Activated naive CD8-positive, alpha-beta T cell treated with anti-CD3 and anti-CD28 coated beads for 36 hours (primary cell): ENCODE measurements around the gene PAXX. TPM values are rescaled to one million over a fixed set of nuclear protein-coding genes. Genes with fewer than 3 reads are reported as not detected.

Source experiments
- DNase-seq: peaks from one replicate; pipeline ENCODE4 v3.0.0; 2021
- H3K27ac Mint-ChIP-seq: one replicate; pipeline ENCODE4 v1.8.0; 2022; ENCODE audit warnings: mild to moderate bottlenecking, moderate library complexity, mixed read lengths
- H3K27me3 Mint-ChIP-seq: one replicate; pipeline ENCODE4 v1.8.0; 2022; ENCODE audit warnings: mild to moderate bottlenecking, mixed read lengths
- H3K36me3 Mint-ChIP-seq: one replicate; pipeline ENCODE4 v1.8.0; 2021; ENCODE audit warnings: mild to moderate bottlenecking, mixed read lengths
- H3K4me1 Mint-ChIP-seq: one replicate; pipeline ENCODE4 v1.8.0; 2021; ENCODE audit warnings: mixed read lengths
- H3K4me3 Mint-ChIP-seq: one replicate; pipeline ENCODE4 v1.8.0; 2022; ENCODE audit warnings: mild to moderate bottlenecking, moderate library complexity, mixed read lengths
- H3K9me3 Mint-ChIP-seq: one replicate; pipeline ENCODE4 v1.8.0; 2022; ENCODE audit warnings: mixed read lengths
- total RNA-seq, 2 experiments: library from RNA; stranded (reverse); gene quantifications; one replicate each; pipeline ENCODE4 v1.2.3, GENCODE V29; 2021

The PAXX gene
- total RNA-seq, 2 experiments from 2014 or later: 57.2 to 60.1 TPM

GRCh38 chr9:137011156-137011555 lies 18.9 kb downstream of the PAXX start:
- no peaks in the 10 kb centered on the region for H3K36me3 Mint-ChIP-seq
- H3K4me3 Mint-ChIP-seq: no peak overlapping the region
- H3K27me3 Mint-ChIP-seq: no peaks in the 10 kb centered on the region
- peaks cover 4% of the 10 kb centered on the region for H3K4me1 Mint-ChIP-seq
- no peaks in the 10 kb centered on the region for H3K9me3 Mint-ChIP-seq
- no peak for DNase-seq
- H3K27ac Mint-ChIP-seq: no peak overlapping the region

GRCh38 chr9:137011907-137012675 lies 19.9 kb downstream of the PAXX start:
- no peak for DNase-seq

GRCh38 chr9:137012694-137013570 lies 20.7 kb downstream of the PAXX start:
- Mint-ChIP-seq H3K4me1 (no peaks in the 10 kb centered on the region), H3K36me3 (no peaks in the 10 kb centered on the region)
- no peak for DNase-seq

More at GRCh38 chr9:137011907-137012675, 19.9 kb downstream of the PAXX start:
- H3K4me1 Mint-ChIP-seq: no peaks in the 10 kb centered on the region
- no peak overlapping the region for H3K4me3 Mint-ChIP-seq
- no peaks in the 10 kb centered on the region for H3K9me3 Mint-ChIP-seq
- no peak overlapping the region for H3K27ac Mint-ChIP-seq
- H3K27me3 Mint-ChIP-seq: no peaks in the 10 kb centered on the region
- no peaks in the 10 kb centered on the region for H3K36me3 Mint-ChIP-seq

GRCh38 chr9:137013571-137013940 lies 21.3 kb downstream of the PAXX start:
- no peaks in the 10 kb centered on the region for H3K9me3 Mint-ChIP-seq
- DNase-seq: no peak
- H3K4me3 Mint-ChIP-seq: no peak overlapping the region
- H3K4me1 Mint-ChIP-seq: no peaks in the 10 kb centered on the region
- H3K36me3 Mint-ChIP-seq: no peaks in the 10 kb centered on the region
- no peaks in the 10 kb centered on the region for H3K27me3 Mint-ChIP-seq
- H3K27ac Mint-ChIP-seq: no peak overlapping the region

More at GRCh38 chr9:137012694-137013570, 20.7 kb downstream of the PAXX start:
- Mint-ChIP-seq H3K27me3 (no peaks in the 10 kb centered on the region), H3K9me3 (no peaks in the 10 kb centered on the region), H3K4me3 (no peak overlapping the region), H3K27ac (no peak overlapping the region)

DNA sequence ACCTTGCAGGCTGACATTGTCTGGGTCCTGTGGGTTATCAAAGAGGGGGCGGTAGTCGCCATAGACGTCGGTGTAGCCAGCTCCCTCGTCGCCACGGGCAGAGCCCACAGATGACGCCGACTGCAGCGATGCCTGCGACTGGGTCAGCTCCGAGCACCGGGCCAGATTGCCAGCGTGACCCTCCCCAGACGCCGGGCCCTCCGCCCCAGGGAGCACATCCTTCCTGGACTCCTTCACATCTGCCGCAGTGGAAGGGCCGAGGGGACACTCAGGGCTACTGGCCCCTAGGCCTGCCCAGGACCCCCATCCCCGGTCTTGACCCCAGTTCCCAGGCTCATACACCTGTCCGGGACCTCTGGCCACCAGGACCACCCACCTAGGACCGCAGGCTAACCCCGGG lies 21.9 kb downstream of the PAXX start:
- Mint-ChIP-seq H3K4me1 (no peaks in the 10 kb centered on the region), H3K4me3 (no peak overlapping the region), H3K27ac (no peak overlapping the region), H3K36me3 (no peaks in the 10 kb centered on the region), H3K27me3 (no peaks in the 10 kb centered on the region), H3K9me3 (no peaks in the 10 kb centered on the region)
- no peak for DNase-seq

DNA sequence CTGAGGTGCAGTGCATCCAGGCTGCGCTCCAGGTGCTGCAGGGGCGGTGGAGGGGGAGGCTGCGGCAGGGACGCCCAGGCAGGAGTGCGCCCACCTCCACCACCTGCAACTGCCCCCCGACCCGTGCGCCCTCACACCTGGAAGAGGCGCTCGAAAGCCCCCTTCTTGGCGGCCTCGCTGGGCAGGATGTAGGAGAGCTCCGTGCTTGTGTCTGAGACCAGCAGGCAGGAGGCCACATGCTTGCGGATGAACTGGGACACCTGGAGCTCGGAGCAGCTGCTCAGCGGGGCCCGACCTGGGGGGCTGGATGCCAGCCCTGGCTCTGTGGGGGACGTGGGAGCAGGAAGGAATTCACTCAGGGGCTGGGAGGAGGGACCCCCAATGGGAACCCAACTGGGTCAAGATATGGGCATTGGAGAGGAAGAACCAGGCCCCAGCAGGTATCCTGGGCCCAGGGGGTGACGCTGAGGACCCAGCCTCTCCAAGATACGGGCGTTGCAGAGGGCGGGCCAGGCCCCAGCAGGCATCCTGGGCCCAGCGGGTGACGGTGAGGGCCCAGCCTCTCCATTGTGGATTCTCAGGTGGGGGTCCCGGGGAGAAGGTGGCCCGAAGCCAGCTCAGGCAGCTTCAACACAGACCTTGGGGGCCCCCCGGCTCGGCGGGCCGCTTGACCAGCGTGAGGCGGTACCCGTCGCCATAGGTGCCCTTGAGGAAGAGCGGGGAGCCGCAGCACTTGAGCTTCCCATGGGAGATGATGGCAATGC lies 22.7 kb downstream of the PAXX start:
- H3K27me3 Mint-ChIP-seq: no peaks in the 10 kb centered on the region
- H3K4me3 Mint-ChIP-seq: no peak overlapping the region
- no peaks in the 10 kb centered on the region for H3K36me3 Mint-ChIP-seq

DNA sequence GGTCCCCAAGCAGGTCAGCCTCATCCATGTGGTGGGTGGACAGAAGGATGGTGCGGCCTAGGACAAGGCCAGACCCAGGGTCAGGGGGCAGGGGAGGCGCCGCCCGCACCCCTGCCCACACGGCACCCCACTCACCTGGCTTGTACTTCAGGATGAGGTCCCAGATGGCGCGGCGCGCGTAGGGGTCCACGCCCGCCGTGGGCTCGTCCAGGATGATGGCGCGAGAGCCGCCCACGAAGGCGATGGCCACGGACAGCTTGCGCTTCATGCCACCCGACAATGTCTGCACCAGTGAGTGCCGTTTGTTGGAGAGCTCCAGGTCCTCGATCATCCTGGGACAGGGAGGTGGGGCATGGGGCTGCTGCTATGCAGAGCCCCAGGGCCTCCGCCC lies 23.3 kb downstream of the PAXX start:
- H3K27ac Mint-ChIP-seq: no peak overlapping the region
- no peaks in the 10 kb centered on the region for H3K9me3 Mint-ChIP-seq
- no peak overlapping the region for H3K4me3 Mint-ChIP-seq
- no peak for DNase-seq
- no peaks in the 10 kb centered on the region for H3K27me3 Mint-ChIP-seq
- no peaks in the 10 kb centered on the region for H3K4me1 Mint-ChIP-seq
- no peaks in the 10 kb centered on the region for H3K36me3 Mint-ChIP-seq

More for the DNA sequence above, 22.7 kb downstream of the PAXX start:
- Mint-ChIP-seq H3K4me1 (no peaks in the 10 kb centered on the region), H3K9me3 (no peaks in the 10 kb centered on the region), H3K27ac (no peak overlapping the region)
- DNase-seq: no peak

DNA sequence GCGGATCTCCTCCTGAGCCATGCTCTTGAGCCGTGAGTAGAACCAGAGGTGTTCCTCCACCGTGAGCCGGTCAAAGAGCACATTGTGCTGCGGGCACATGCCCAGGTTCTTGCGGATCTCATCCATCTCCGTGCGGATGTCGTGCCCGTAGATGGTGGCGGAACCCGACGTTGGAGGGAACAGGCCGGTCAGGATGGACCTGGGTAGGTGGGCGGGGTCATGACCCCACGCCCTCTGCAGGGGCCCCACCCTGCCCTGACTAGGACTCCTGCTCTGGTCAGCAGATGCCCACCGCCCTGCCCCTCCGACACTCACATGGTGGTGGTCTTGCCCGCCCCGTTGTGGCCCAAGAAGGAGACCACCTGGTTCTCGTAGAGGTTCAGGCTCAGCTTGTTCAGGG lies 23.8 kb downstream of the PAXX start:
- no peak overlapping the region for H3K27ac Mint-ChIP-seq
- H3K27me3 Mint-ChIP-seq: no peaks in the 10 kb centered on the region
- H3K9me3 Mint-ChIP-seq: no peaks in the 10 kb centered on the region
- H3K4me3 Mint-ChIP-seq: no peak overlapping the region
- H3K36me3 Mint-ChIP-seq: no peaks in the 10 kb centered on the region
- no peaks in the 10 kb centered on the region for H3K4me1 Mint-ChIP-seq
- no peak for DNase-seq

DNA sequence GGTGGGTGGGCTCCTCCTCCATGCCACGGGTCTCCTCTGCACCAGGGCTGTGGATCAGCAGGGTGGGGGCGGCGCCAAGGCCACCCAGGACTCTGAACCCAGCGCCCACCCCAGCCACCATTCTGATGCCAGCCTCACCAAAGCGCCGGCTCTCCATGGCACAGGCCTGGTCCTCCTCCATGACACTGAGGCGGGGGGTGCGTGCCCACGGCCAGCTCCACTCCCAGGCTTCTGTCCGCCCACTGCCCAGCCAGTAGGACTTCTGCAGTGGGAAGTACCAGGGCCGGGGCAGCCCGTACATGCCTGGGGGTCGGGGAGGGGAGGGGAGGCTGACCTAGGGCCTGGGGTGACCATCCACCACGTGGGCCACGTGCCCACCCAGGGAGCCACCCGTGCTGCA lies 24.2 kb downstream of the PAXX start:
- Mint-ChIP-seq H3K27me3 (no peaks in the 10 kb centered on the region), H3K27ac (no peak overlapping the region), H3K9me3 (no peaks in the 10 kb centered on the region), H3K36me3 (no peaks in the 10 kb centered on the region), H3K4me3 (no peak overlapping the region), H3K4me1 (no peaks in the 10 kb centered on the region)
- no peak for DNase-seq

DNA sequence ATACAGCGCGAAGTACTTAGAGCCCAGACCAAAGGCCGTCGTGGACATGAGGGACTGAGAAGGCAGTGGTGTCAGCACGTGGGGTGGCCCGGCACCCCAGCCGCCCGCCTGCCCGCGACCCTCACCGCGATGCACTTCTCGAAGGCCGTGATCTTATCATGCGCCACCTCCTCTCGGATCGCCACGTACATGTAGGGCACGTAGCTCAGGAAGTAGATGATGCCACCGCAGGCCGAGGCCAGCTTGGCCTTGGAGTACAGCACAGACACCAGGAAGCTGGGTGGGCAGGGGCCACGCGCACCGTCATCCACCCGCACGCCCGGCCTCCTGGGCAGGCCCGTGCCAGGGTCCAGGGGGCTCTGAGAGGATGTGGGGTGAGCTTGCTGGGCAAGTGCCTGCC lies 24.8 kb downstream of the PAXX start:
- Mint-ChIP-seq H3K4me1 (no peaks in the 10 kb centered on the region), H3K27ac (no peak overlapping the region), H3K4me3 (no peak overlapping the region), H3K36me3 (no peaks in the 10 kb centered on the region), H3K9me3 (no peaks in the 10 kb centered on the region), H3K27me3 (no peaks in the 10 kb centered on the region)
- DNase-seq: no peak

DNA sequence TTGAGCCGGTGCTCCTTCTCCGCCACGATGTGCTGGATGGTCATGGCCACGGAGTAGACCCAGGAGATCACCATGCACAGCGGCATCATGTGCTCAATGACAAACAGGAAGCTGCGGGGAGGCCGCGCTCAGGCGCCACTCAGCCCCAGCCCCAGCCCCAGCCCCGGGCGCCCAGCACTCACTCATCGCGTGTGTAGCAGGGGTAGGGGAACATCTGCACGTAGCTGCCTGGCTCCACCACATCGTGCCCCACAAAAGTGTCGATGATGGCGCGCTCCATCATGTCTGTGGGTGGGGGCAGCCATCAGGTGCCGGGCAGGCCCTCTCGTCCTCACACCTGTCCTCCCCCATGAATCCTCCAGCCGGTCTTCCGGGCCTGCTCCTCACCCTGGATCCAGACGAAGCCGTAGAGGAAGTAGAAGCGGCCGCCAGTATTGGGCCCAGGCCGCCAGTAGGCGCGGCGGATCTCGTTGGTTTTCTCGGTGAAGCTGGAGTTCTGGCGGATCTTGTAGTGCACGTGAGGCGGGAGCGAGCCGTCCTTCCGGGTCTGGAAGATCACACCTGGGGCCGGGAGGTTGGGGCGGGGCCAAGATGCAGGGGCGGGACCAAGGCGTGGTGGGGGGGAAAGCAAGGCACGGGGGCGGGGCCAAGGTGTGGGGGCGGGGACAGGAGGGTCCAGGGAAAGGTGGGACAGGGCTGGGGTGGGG lies 25.7 kb downstream of the PAXX start:
- Mint-ChIP-seq H3K27ac (no peak overlapping the region), H3K4me1 (no peaks in the 10 kb centered on the region), H3K4me3 (no peak overlapping the region), H3K9me3 (no peaks in the 10 kb centered on the region), H3K27me3 (no peaks in the 10 kb centered on the region), H3K36me3 (no peaks in the 10 kb centered on the region)
- no peak for DNase-seq

DNA sequence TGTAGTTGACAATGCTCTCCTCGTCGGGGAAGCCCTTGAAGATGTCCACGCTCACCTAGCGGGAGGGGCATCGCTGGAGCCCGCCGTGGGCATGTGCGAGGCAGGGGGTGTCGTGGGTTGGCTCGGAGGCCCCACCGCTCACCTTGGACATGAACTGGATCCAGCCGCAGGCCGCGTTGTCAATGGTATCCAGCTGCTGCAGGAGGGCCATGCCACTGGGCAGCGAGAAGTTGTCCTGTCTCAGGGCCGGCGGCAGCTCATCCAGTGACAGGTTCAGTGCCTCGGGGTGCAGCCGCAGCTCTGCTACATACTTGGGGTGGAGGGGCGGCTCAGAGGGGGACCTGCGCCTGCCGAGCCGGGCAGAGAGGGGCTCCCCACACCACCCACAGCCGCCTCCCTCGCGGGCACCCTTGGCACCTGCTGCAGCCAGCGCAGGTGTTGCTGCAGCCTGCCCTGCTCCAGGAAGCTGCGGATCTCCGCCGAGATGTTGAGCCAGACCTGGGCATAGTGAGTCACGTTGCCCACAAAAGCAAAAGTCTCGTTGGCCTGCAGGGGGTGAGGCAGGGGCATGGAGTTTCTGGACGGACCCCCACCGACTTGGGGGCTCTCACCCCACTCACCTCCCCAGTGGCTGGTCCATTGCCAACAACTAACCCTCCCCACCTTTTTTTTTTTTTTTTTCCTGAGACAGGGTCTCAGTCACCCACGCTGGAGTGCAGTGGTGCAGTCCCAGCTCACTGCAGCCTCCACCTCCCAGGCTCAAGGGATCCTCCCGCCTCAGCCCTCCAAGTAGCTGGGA lies 26.7 kb downstream of the PAXX start:
- no peaks in the 10 kb centered on the region for H3K9me3 Mint-ChIP-seq
- no peak overlapping the region for H3K4me3 Mint-ChIP-seq
- no peak for DNase-seq
- no peaks in the 10 kb centered on the region for H3K4me1 Mint-ChIP-seq
- no peak overlapping the region for H3K27ac Mint-ChIP-seq
- no peaks in the 10 kb centered on the region for H3K36me3 Mint-ChIP-seq
- H3K27me3 Mint-ChIP-seq: no peaks in the 10 kb centered on the region

DNA sequence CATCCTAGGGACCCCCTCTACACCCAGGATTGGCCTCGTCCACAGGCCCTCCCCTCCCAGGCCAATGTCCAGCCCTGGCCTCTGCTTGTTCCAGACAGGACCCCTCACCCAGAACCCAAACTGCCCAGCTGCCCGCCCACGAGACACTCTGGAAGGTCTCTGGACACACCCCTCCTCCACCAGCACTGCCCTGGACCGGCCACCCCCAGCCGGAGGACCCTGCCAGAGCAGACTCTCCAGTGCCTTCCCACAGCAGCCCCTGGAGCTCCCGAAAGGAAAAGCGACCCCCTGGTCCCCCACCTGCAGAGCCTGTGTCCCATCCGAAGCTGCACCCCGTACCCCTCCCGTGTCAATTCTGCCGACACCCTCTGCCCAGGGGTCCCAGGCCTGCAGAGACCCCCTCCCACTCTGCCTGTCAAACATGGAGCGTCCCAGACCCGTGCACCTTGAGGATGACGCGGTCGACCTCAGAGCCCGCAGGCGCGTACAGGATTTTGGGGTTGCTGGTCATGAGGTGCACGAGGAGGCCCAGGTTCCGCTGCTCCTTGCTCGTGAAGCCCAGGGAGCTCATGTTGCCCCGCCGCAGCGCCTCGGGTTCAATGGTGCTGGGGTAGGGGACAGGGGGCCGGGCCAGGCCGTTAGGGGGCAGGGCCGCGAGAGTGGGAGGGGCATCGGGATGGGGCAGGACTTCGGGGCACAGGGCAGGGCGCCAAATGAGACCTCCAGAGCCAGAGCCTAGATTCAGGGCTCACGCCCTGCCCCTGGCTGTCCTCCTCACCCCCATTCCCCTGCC lies 27.9 kb downstream of the PAXX start:
- H3K4me1 Mint-ChIP-seq: no peaks in the 10 kb centered on the region
- no peaks in the 10 kb centered on the region for H3K27me3 Mint-ChIP-seq
- H3K4me3 Mint-ChIP-seq: no peak overlapping the region
- H3K27ac Mint-ChIP-seq: no peak overlapping the region
- H3K36me3 Mint-ChIP-seq: no peaks in the 10 kb centered on the region
- no peak for DNase-seq
- no peaks in the 10 kb centered on the region for H3K9me3 Mint-ChIP-seq
